Pancreas (tissue), 10 donors: ENCODE measurements around the gene ZNF800. TPM values are rescaled to one million over a fixed set of nuclear protein-coding genes. Genes with fewer than 3 reads are reported as not detected.
A peak's percentile ranks its signal among the peaks of the same experiment; 100 is the strongest.

Experiments used
- ATAC-seq, 4 donors: fragments of 200-7000 bp; cut with Tn5 transposase; one replicate each; pipeline versions ENCODE4 v1.8.0 to v1.9.1; 2020; ENCODE audit warnings: mild to moderate bottlenecking in 4 of 4, moderate library complexity in 4 of 4
- DNase-seq, 6 donors: peaks; one replicate each; pipeline ENCODE4 v3.0.0-alpha.2; 2020
- FAIRE-seq: peaks from 2 replicates; lab custom pipeline; 2012; peaks lifted over from hg19 to GRCh38; lab: Jason Lieb, UNC
- H3K27ac ChIP-seq, 4 donors: fragments of 200-600 bp; sonication (generic); 1 replicate in 3 of 4; 2 replicates in 1 of 4; pipeline versions ENCODE4 v1.5.0 to v1.8.0; 2020
- H3K27me3 ChIP-seq, 4 donors: fragments of 200-600 bp; one replicate each; pipeline ENCODE4 v1.8.0; 2021
- H3K36me3 ChIP-seq, 3 donors: fragments of 200-600 bp; sonication (generic) in 1 of 3; one replicate each; pipeline versions ENCODE4 v1.5.0 to v1.8.0; 2020 to 2021
- H3K4me1 ChIP-seq, 3 donors: fragments of 200-600 bp; one replicate each; pipeline ENCODE4 v1.8.0; 2021
- H3K4me3 ChIP-seq, 4 donors: fragments of 200-600 bp; sonication (generic) in 2 of 4; one replicate each; pipeline versions ENCODE4 v1.5.0 to v1.8.0; 2020 to 2021
- H3K9me3 ChIP-seq, 4 donors: fragments of 200-600 bp; one replicate each; pipeline ENCODE4 v1.8.0; 2021
- WGBS, 2 donors: extraction: QIAGEN DNeasy Blood & Tissue Kit; methylation state at CpG; one replicate each; pipeline ENCODE4 v1.1.7; 2013; 5-methylcytosine and 5-hydroxymethylcytosine counted together
- intact Hi-C, 3 donors: fragments of 100-400 bp; cut with DNase I; formaldehyde crosslinking; loops; one replicate each; pipeline versions ENCODE4 v1.11.1 to v1.14.2; 2022
- polyA plus RNA-seq, 2 donors: library from polyadenylated mRNA; stranded (reverse); fragments of 200-250 nt; gene quantifications; one replicate each; pipeline ENCODE4 v1.2.3, GENCODE V29; 2013
- total RNA-seq, 6 donors: library from RNA; stranded (reverse); fragmentation: NEBNext Ultra II Directional in 4 of 6; extraction: Animal tissue kit (Norgen Biotek cat#: 25700) in 4 of 6; gene quantifications; one replicate each; pipeline versions ENCODE4 v1.2.1 to v1.2.4, GENCODE V29; 2021 to 2023
- TF ChIP-seq, protein P1 (sequence below), 4 donors: fragments of 200-600 bp; sonication (generic) in 3 of 4; IDR thresholded peaks; one replicate each; pipeline versions ENCODE4 v1.5.0 to v1.8.0; 2021; ENCODE audit warnings: antibody characterized with exemption in 4 of 4
- donor health status: healthy with polysubstance abuse.
- donor health status: DM: no; HTN: no; CAD: no; lungs with moderate emphysema.
- donor health status: DM: no; HTN: no; CAD: no.
- donor health status: control.
- donor health status: control.
- donor health status: Bipolar disorder and iron deficiency.
- donor health status: DM: yes; HTN: yes; CAD: no.
- donor health status: DM: no; HTN: no; CAD: no.
- donor health status: DM: no; HTN: no; CAD: no.
- donor health status: DM: yes; HTN: yes; CAD: no.

Gene ZNF800
- total and polyA plus RNA-seq, 8 donors: 6.0 to 19.7 (median 13.9) TPM

DNA sequence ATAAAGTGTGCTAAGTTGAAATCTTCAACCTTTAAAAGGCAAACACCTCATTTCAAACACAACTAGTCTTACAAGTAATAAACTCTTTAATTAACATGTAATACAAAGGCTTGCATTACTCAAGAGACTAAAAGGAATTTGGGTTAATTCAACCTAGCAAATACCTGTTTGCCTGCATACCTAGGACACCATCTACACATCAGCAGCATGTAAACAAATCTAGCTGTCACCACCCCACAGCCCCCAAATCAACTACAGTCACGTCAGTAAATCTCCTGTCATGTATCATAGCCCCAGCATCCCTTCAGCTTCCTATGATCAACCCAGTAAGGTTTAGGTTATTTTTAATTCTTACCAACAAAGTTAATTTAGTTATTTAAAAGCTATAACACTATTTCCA is 33.5 kb downstream of the ZNF800 start:
- TF ChIP-seq, protein P1, sequence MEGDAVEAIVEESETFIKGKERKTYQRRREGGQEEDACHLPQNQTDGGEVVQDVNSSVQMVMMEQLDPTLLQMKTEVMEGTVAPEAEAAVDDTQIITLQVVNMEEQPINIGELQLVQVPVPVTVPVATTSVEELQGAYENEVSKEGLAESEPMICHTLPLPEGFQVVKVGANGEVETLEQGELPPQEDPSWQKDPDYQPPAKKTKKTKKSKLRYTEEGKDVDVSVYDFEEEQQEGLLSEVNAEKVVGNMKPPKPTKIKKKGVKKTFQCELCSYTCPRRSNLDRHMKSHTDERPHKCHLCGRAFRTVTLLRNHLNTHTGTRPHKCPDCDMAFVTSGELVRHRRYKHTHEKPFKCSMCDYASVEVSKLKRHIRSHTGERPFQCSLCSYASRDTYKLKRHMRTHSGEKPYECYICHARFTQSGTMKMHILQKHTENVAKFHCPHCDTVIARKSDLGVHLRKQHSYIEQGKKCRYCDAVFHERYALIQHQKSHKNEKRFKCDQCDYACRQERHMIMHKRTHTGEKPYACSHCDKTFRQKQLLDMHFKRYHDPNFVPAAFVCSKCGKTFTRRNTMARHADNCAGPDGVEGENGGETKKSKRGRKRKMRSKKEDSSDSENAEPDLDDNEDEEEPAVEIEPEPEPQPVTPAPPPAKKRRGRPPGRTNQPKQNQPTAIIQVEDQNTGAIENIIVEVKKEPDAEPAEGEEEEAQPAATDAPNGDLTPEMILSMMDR (IDR thresholded peaks at IDR 0.05): no peak
- DNase-seq: no peak
- Histone ChIP-seq H3K36me3 (no peaks in the 10 kb centered on the region), H3K4me3 (no peak overlapping the region), H3K27ac (no peak overlapping the region), H3K9me3 (no peaks in the 10 kb centered on the region), H3K27me3 (no peaks in the 10 kb centered on the region), H3K4me1 (peaks cover 5 to 9% (median 8%) of the 10 kb centered on the region in 3 donors)
- ATAC-seq: no peak
- intact Hi-C loops: no loop called here
- FAIRE-seq: no peak
- 92 to 100% methylated on average over 1 of the region's 1 CpG for WGBS, 2 donors

DNA sequence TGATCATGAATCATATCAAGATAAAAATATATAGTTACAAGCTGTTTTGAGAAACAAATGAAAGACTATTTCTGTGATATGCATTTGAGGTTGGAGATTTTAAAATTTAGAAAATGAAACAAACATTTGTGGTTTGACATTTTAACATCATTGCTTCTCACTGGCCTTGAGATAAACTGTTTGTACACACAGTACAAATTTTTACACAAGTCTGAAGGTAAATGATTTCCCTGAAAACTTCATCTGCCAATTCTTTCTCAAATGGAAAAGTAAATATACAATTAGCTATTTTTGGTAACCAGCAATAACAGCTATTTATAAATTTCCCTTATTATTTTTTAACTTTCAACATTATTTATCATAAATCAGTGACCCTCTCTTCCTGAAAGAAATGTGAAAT is 38.6 kb downstream of the ZNF800 start:
- H3K9me3 ChIP-seq: no peaks in the 10 kb centered on the region
- H3K27ac ChIP-seq: no peak overlapping the region
- peaks cover 8 to 13% (median 10%) of the 10 kb centered on the region in 3 donors for H3K4me1 ChIP-seq
- ATAC-seq: peak in 1 of 4 donors; percentile 36
- peak; percentile 65 for FAIRE-seq
- no peaks in the 10 kb centered on the region for H3K36me3 ChIP-seq
- DNase-seq: no peak
- TF ChIP-seq, protein P1 (IDR thresholded peaks at IDR 0.05): no peak
- H3K4me3 ChIP-seq: no peak overlapping the region
- no peaks in the 10 kb centered on the region for H3K27me3 ChIP-seq
- intact Hi-C loops: no loop called here

DNA sequence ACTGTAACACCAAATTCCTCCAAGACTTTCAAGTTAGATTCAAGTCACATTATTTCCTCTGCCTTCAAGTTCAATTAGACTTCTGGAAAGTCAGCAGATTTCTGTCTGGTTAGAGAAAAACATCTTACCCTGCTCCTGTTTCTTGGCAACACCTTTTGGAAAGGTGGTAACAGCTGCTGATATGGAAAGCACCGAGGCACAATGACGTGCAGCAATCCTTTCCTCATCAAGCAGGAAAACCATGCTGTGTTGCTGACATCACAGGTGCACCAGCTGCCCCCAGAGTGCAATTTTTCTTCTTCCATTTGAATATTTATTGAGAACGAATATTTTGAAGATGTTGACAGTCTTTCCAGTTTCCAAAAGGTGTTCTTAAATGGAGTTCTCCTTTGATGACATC is 41.9 kb downstream of the ZNF800 start:
- H3K27me3 ChIP-seq: no peaks in the 10 kb centered on the region
- DNase-seq (peak in 1 of 6 donors; percentile 9), FAIRE-seq (no peak), ATAC-seq (no peak)
- TF ChIP-seq, protein P1 (IDR thresholded peaks at IDR 0.05): no peak
- WGBS, 2 donors: 26 to 35% methylated on average over 3 of the region's 3 CpGs
- intact Hi-C loops: no loop called here
- no peaks in the 10 kb centered on the region for H3K36me3 ChIP-seq
- no peak overlapping the region for H3K4me3 ChIP-seq
- H3K27ac ChIP-seq: no peak overlapping the region
- H3K9me3 ChIP-seq: no peaks in the 10 kb centered on the region
- H3K4me1 ChIP-seq: peaks cover 8 to 17% (median 10%) of the 10 kb centered on the region in 3 donors

DNA sequence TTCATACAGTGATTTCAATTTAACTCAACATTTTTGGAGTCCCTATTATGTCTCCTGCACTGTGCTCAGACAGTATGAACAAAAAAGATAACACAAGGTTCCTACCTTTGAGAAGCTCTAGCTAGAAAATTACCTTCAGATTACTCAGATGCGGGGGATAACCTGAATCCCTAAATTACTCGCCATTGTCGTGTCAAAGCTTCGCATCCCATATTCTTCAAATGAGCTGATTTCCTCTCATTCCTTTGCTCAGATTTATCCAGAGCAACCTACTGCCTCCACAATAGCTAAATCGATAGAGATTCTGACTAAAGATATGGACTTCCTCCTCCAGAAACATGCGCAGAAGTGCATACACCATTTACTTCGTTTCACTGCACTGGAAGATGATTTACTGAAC is 42.6 kb downstream of the ZNF800 start:
- FAIRE-seq (no peak), ATAC-seq (no peak), DNase-seq (no peak)
- Histone ChIP-seq H3K4me3 (no peak overlapping the region), H3K9me3 (no peaks in the 10 kb centered on the region), H3K4me1 (peaks cover 1 to 17% (median 8%) of the 10 kb centered on the region in 3 donors), H3K27ac (no peak overlapping the region), H3K36me3 (no peaks in the 10 kb centered on the region), H3K27me3 (no peaks in the 10 kb centered on the region)
- intact Hi-C loops: no loop called here
- WGBS, 2 donors: 87 to 93% methylated on average over 7 of the region's 7 CpGs
- TF ChIP-seq, protein P1 (IDR thresholded peaks at IDR 0.05): no peak

DNA sequence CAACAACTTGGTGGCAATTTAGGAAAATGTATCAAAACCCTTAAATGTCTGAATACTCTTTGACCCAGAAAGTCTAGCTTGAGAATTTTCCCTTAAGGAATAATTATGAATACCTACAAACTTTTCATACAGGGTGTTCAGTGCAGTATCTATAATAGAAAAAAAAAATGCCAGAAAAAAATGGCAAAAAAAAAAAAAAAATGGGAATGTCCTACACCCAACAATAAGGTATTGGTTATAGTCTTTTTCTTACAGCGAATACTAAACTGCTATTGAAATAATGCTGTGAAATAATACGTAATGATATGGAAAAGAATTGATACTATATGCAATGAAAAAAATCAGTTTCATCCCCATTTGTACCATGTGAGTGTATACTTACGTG is 44.3 kb downstream of the ZNF800 start:
- DNase-seq (no peak), FAIRE-seq (no peak), ATAC-seq (no peak)
- Histone ChIP-seq H3K36me3 (no peaks in the 10 kb centered on the region), H3K4me1 (peaks cover 0 to 5% (median 0%) of the 10 kb centered on the region in 3 donors), H3K27ac (no peak overlapping the region), H3K4me3 (peak overlapping the region in 2 of 4 donors; percentile 31 to 36), H3K27me3 (no peaks in the 10 kb centered on the region), H3K9me3 (no peaks in the 10 kb centered on the region)
- 88 to 95% methylated on average over 3 of the region's 3 CpGs for WGBS, 2 donors
- TF ChIP-seq, protein P1 (IDR thresholded peaks at IDR 0.05): no peak
- intact Hi-C loops: no loop called here
